ENCODE results near the gene TTLL3. TPM values are rescaled to one million over a fixed set of nuclear protein-coding genes. Genes with fewer than 3 reads are reported as not detected.

TTLL3 gene
- total RNA-seq, 3 donors from 2014 or later: 9.2 to 13.5 (median 11.1) TPM

- DNase-seq: no peak
- Mint-ChIP-seq H3K36me3 (ENCODE audit: insufficient read depth) (peaks cover 8% of the 10 kb centered on the region), H3K4me1 (ENCODE audit: low read depth) (peaks cover 59% of the 10 kb centered on the region), H3K4me3 (peak overlapping the region; percentile 62), H3K27me3 (ENCODE audit: low read depth) (no peaks in the 10 kb centered on the region), H3K9me3 (no peaks in the 10 kb centered on the region)
- ATAC-seq: peak; percentile 41 to 45
Measured at GRCh38 chr3:9777694-9778021, 32.4 kb upstream of the TTLL3 start.

- DNase-seq (peak; percentile 38), ATAC-seq (peak; percentile 90 to 94)
- Mint-ChIP-seq H3K36me3 (ENCODE audit: insufficient read depth) (peaks cover 12% of the 10 kb centered on the region), H3K9me3 (no peaks in the 10 kb centered on the region), H3K4me3 (peak overlapping the region; percentile 46), H3K27me3 (ENCODE audit: low read depth) (no peaks in the 10 kb centered on the region), H3K4me1 (ENCODE audit: low read depth) (peaks cover 61% of the 10 kb centered on the region)
Measured at GRCh38 chr3:9778143-9779074, 31.7 kb upstream of the TTLL3 start.

DNA sequence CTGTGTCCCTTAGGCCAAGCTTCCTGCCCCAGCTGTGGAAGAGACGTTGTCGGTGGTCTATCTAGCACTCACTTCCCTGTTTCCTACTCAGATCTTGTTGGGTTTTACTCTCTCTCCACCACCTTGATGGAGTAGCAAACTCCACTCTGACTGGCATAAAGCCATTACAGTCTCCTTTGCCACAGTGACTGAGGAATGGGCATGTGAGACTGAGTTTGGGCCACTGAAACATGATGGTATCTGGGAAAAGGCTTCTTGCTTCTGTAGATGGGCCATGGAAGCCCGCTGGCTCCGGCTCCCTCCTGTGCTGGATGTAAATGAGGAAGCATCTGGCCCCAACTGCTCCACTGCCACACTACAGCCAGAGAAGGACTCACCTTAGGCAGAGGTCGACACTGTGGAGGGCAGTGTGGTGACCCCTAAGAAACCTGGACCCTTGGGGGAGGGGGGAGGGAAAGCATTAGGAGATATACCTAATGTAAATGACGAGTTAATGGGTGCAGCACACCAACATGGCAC lies 30.9 kb upstream of the TTLL3 start:
- ATAC-seq: no peak
- H3K9me3 Mint-ChIP-seq: no peaks in the 10 kb centered on the region
- H3K27me3 Mint-ChIP-seq (ENCODE audit: low read depth): no peaks in the 10 kb centered on the region
- peaks cover 61% of the 10 kb centered on the region for H3K4me1 Mint-ChIP-seq (ENCODE audit: low read depth)
- peaks cover 15% of the 10 kb centered on the region for H3K36me3 Mint-ChIP-seq (ENCODE audit: insufficient read depth)
- H3K4me3 Mint-ChIP-seq: peak overlapping the region; percentile 46
- DNase-seq: no peak

GRCh38 chr3:9779721-9780457 lies 30.2 kb upstream of the TTLL3 start:
- peak; percentile 22 to 37 for ATAC-seq
- Mint-ChIP-seq H3K36me3 (ENCODE audit: insufficient read depth) (peaks cover 16% of the 10 kb centered on the region), H3K4me3 (peak overlapping the region; percentile 40), H3K27me3 (ENCODE audit: low read depth) (no peaks in the 10 kb centered on the region), H3K4me1 (ENCODE audit: low read depth) (peaks cover 61% of the 10 kb centered on the region), H3K9me3 (no peaks in the 10 kb centered on the region)
- DNase-seq: no peak

- H3K4me3 Mint-ChIP-seq: peak overlapping the region; percentile 40
- H3K36me3 Mint-ChIP-seq (ENCODE audit: insufficient read depth): peaks cover 17% of the 10 kb centered on the region
- no peak for ATAC-seq
- H3K9me3 Mint-ChIP-seq: no peaks in the 10 kb centered on the region
- peaks cover 61% of the 10 kb centered on the region for H3K4me1 Mint-ChIP-seq (ENCODE audit: low read depth)
- no peak for DNase-seq
- H3K27me3 Mint-ChIP-seq (ENCODE audit: low read depth): no peaks in the 10 kb centered on the region
Measured at GRCh38 chr3:9780458-9780812, 29.6 kb upstream of the TTLL3 start.

GRCh38 chr3:9780910-9781309 lies 29.2 kb upstream of the TTLL3 start:
- no peak for ATAC-seq
- H3K27me3 Mint-ChIP-seq (ENCODE audit: low read depth): no peaks in the 10 kb centered on the region
- peaks cover 20% of the 10 kb centered on the region for H3K36me3 Mint-ChIP-seq (ENCODE audit: insufficient read depth)
- H3K9me3 Mint-ChIP-seq: no peaks in the 10 kb centered on the region
- H3K4me3 Mint-ChIP-seq: no peak overlapping the region
- DNase-seq: no peak
- peaks cover 61% of the 10 kb centered on the region for H3K4me1 Mint-ChIP-seq (ENCODE audit: low read depth)

DNA sequence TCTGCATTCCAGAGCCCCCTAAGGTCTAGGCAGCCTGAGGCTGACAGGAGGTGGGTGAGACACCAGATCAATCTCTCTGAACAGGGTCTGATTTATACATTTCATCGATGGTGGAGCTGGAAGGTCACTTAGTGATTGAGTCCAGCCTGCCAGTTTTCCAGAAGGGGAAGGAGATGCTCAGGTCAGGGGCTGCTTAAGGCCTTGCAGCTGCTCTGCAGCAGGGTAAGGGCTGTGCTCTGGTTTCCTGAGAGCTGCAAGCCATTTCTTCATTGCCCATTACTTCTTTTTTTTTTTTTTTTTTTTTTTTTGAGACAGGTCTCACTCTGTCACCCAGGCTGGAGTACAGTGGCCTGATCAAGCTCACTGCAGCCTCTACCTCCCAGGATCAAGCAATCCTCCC lies 28.5 kb upstream of the TTLL3 start:
- Mint-ChIP-seq H3K9me3 (no peaks in the 10 kb centered on the region), H3K4me3 (no peak overlapping the region), H3K4me1 (ENCODE audit: low read depth) (peaks cover 60% of the 10 kb centered on the region), H3K27me3 (ENCODE audit: low read depth) (no peaks in the 10 kb centered on the region), H3K36me3 (ENCODE audit: insufficient read depth) (peaks cover 26% of the 10 kb centered on the region)
- DNase-seq (no peak), ATAC-seq (no peak)

DNA sequence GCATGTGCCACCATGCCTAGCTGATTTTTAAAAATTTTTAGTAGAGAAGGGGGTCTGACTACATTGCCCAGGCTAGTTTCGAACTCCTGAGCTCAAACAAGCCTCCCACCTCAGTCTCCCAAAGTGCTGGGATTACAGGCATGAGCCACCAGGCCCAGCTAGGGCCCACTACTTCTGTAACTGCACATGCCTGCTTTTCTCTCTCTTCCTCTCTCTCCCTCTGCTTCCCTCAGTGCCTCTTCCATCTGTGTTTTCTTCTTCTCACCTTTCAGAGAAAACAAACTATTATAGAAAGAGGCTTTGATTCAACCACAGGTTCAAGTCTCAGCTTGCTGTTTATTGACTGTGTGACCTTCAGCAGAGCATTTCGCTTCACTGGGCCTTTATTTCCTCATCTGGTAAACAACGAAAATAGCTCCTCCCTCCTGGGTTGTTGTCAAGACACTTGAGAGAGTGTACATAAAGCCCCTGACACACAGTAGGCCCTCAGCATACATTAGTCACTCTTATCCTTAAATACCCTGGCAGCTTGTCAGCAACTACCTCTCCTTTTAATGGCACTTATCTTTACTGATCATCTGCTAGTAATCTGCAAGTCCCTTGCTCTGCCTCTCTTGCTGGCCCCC lies 28.0 kb upstream of the TTLL3 start:
- Mint-ChIP-seq H3K27me3 (ENCODE audit: low read depth) (no peaks in the 10 kb centered on the region), H3K9me3 (no peaks in the 10 kb centered on the region), H3K4me1 (ENCODE audit: low read depth) (peaks cover 58% of the 10 kb centered on the region), H3K36me3 (ENCODE audit: insufficient read depth) (peaks cover 30% of the 10 kb centered on the region), H3K4me3 (no peak overlapping the region)
- DNase-seq (no peak), ATAC-seq (no peak)

GRCh38 chr3:9782770-9783169 lies 27.3 kb upstream of the TTLL3 start:
- Mint-ChIP-seq H3K9me3 (no peaks in the 10 kb centered on the region), H3K4me3 (no peak overlapping the region), H3K4me1 (ENCODE audit: low read depth) (peaks cover 58% of the 10 kb centered on the region), H3K36me3 (ENCODE audit: insufficient read depth) (peaks cover 36% of the 10 kb centered on the region), H3K27me3 (ENCODE audit: low read depth) (no peaks in the 10 kb centered on the region)
- DNase-seq (no peak), ATAC-seq (no peak)

- Mint-ChIP-seq H3K27me3 (ENCODE audit: low read depth) (no peaks in the 10 kb centered on the region), H3K4me3 (no peak overlapping the region), H3K36me3 (ENCODE audit: insufficient read depth) (peaks cover 40% of the 10 kb centered on the region), H3K4me1 (ENCODE audit: low read depth) (peaks cover 48% of the 10 kb centered on the region), H3K9me3 (no peaks in the 10 kb centered on the region)
- DNase-seq (no peak), ATAC-seq (no peak)
Measured at GRCh38 chr3:9783954-9784353, 26.1 kb upstream of the TTLL3 start.

DNA sequence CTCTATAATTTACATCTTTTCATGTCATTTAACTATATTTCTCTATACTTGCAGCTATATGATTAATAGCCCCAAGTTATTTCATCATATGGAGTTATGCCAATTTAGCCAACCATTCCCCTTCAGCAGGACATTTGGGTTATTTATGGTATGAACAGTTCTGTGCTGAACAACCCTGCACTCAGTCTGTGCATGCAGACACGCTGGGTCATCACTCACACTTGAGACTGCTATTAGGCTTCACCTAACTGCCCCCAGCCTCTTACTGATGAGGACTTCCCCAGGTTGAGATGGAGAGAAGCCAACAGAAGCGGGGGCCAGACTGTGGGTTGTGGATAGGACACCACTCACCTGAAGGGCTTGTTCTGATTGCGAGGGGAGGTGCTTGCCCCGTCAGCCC lies 25.1 kb upstream of the TTLL3 start:
- Mint-ChIP-seq H3K36me3 (ENCODE audit: insufficient read depth) (peaks cover 50% of the 10 kb centered on the region), H3K4me1 (ENCODE audit: low read depth) (peaks cover 48% of the 10 kb centered on the region), H3K4me3 (no peak overlapping the region), H3K27me3 (ENCODE audit: low read depth) (no peaks in the 10 kb centered on the region), H3K9me3 (no peaks in the 10 kb centered on the region)
- ATAC-seq: no peak
- DNase-seq: no peak

GRCh38 chr3:9785602-9786001 lies 24.5 kb upstream of the TTLL3 start:
- no peak overlapping the region for H3K4me3 Mint-ChIP-seq
- no peaks in the 10 kb centered on the region for H3K9me3 Mint-ChIP-seq
- ATAC-seq (no peak), DNase-seq (no peak)
- H3K36me3 Mint-ChIP-seq (ENCODE audit: insufficient read depth): peaks cover 56% of the 10 kb centered on the region
- no peaks in the 10 kb centered on the region for H3K27me3 Mint-ChIP-seq (ENCODE audit: low read depth)
- peaks cover 48% of the 10 kb centered on the region for H3K4me1 Mint-ChIP-seq (ENCODE audit: low read depth)

GRCh38 chr3:9786209-9786739 lies 23.8 kb upstream of the TTLL3 start:
- Mint-ChIP-seq H3K9me3 (no peaks in the 10 kb centered on the region), H3K36me3 (ENCODE audit: insufficient read depth) (peaks cover 54% of the 10 kb centered on the region), H3K4me1 (ENCODE audit: low read depth) (peaks cover 48% of the 10 kb centered on the region), H3K27me3 (ENCODE audit: low read depth) (no peaks in the 10 kb centered on the region), H3K4me3 (no peak overlapping the region)
- ATAC-seq (no peak), DNase-seq (no peak)

Data from activated T-cell treated with anti-CD3 and anti-CD28 coated beads, Interleukin-2, amount 50 U/mL, for 4 hours (primary cell).